Camera-type eye (tissue), 1 donor: ENCODE results near the gene ECT2L. TPM values are rescaled to one million over a fixed set of nuclear protein-coding genes. Genes with fewer than 3 reads are reported as not detected.

Source experiments
- total RNA-seq: library from RNA; depleted of rRNA; stranded (reverse); fragments of >200 nt; gene quantifications from one replicate; pipeline ENCODE4 v1.2.3, GENCODE V29; 2014

ECT2L gene
- not detected for total RNA-seq

GRCh38 chr6:138795809-138796603 is at the start of gene ECT2L:
Gene ECT2L, plus strand, starts transcription at chr6:138796087. Its CDS starts 17,188 bp downstream, at chr6:138813275.

GRCh38 chr6:138773177-138774091 is 22.5 kb upstream of the ECT2L start, which contains the start of gene CCDC28A:
Gene CCDC28A, plus strand, starts transcription at chr6:138773769. Its CDS starts 2,352 bp downstream, at chr6:138776121.

Other genes starting within 250 kb of the ECT2L start
- gene CCDC28A, start 22.3 kb upstream of the ECT2L start, total RNA-seq, result 27.7 TPM
- 77.6 TPM for gene REPS1, start 192.2 kb downstream of the ECT2L start, total RNA-seq
- 5.3 TPM for gene ABRACL, start 232.7 kb downstream of the ECT2L start, total RNA-seq